A549 (cell line): Measurements from ENCODE around the gene RAPGEF4. TPM values are rescaled to one million over a fixed set of nuclear protein-coding genes. Genes with fewer than 3 reads are reported as not detected.

ENCODE experiments used
- ATAC-seq, 2 experiments: fragments of 200-7000 bp in 1 of 2; fragments of >200 bp in 1 of 2; cut with Nextera tagmentation in 1 of 2; cut with Tn5 transposase in 1 of 2; 3 replicates each; pipeline versions ENCODE4 v1.8.0 to v1.9.1; 2018 to 2020; ENCODE audit warnings: mild to moderate bottlenecking in 1 of 2, moderate library complexity in 1 of 2
- CTCF ChIA-PET: fragments of 300-600 bp; sonication (Branson Sonifier 250); formaldehyde crosslinking; extraction: SDS; loops from one replicate; lab custom pipeline; 2021; ENCODE audit warnings: antibody characterized with exemption, inconsistent platforms; lab: Yijun Ruan, JAX
- POLR2A ChIA-PET: fragments of 350-600 bp; formaldehyde crosslinking; extraction: SDS; loops from one replicate; lab custom pipeline; 2021; ENCODE audit warnings: antibody characterized with exemption, inconsistent platforms; lab: Yijun Ruan, JAX
- DNase-seq, 2 experiments: peaks; one replicate each; pipeline versions ENCODE4 v3.0.0 to v3.0.0-alpha.2; 2011 to 2016; ENCODE audit warnings: low read depth in 1 of 2, low spot score in 1 of 2
- FAIRE-seq: peaks from 2 replicates; lab custom pipeline; 2011; peaks lifted over from hg19 to GRCh38; lab: Jason Lieb, UNC
- H3K27ac ChIP-seq, 2 experiments: fragments of >200 bp; sonication (Bioruptor Twin); formaldehyde crosslinking; 3 replicates each; pipeline ENCODE4 v1.5.1; 2016 to 2017
- H3K4me1 ChIP-seq: fragments of >200 bp; sonication (Bioruptor Twin); formaldehyde crosslinking; 3 replicates; pipeline ENCODE4 v1.6.1; 2016
- H3K4me2 ChIP-seq: fragments of >200 bp; sonication (Bioruptor Twin); formaldehyde crosslinking; 3 replicates; pipeline ENCODE4 v1.6.1; 2016
- H3K4me3 ChIP-seq: fragments of >200 bp; sonication (Bioruptor Twin); formaldehyde crosslinking; 3 replicates; pipeline ENCODE4 v1.5.1; 2016
- H3K9me3 ChIP-seq: fragments of >200 bp; sonication (Bioruptor Twin); formaldehyde crosslinking; 3 replicates; pipeline ENCODE4 v1.6.1; 2016
- CBX2 ChIP-seq: fragments of 200-600 bp; sonication (generic); IDR thresholded peaks from 2 replicates; pipeline ENCODE4 v1.6.1; 2016; ENCODE audit warnings: low read depth, mild to moderate bottlenecking, borderline replicate concordance
- CHD4 ChIP-seq: fragments of 200-600 bp; sonication (generic); IDR thresholded peaks from 2 replicates; pipeline ENCODE4 v1.6.1; 2016; ENCODE audit warnings: antibody characterized with exemption, mild to moderate bottlenecking, borderline replicate concordance
- EHMT2 ChIP-seq: fragments of 200-600 bp; sonication (generic); IDR thresholded peaks from 2 replicates; pipeline ENCODE4 v1.6.1; 2016; ENCODE audit warnings: antibody characterized with exemption, low read depth, mild to moderate bottlenecking, moderate library complexity
- HOXA7 ChIP-seq: fragments of 250-450 bp; sonication (Bioruptor Pico); IDR thresholded peaks from 2 replicates; pipeline ENCODE4 v1.5.0; 2020; ENCODE audit warnings: mild to moderate bottlenecking, moderate library complexity
- HOXB5 ChIP-seq: fragments of 250-450 bp; sonication (Bioruptor Pico); IDR thresholded peaks from 2 replicates; pipeline ENCODE4 v1.5.0; 2020; ENCODE audit warnings: mild to moderate bottlenecking, moderate library complexity
- KDM5A ChIP-seq: fragments of 200-600 bp; sonication (generic); IDR thresholded peaks from 2 replicates; pipeline ENCODE4 v1.6.1; 2016; ENCODE audit warnings: antibody characterized with exemption, mild to moderate bottlenecking
- NR3C1 ChIP-seq: fragments of >200 bp; sonication (Bioruptor Twin); formaldehyde crosslinking; IDR thresholded peaks from 3 replicates; pipeline ENCODE4 v1.6.1; 2017
- PHF8 ChIP-seq: fragments of 200-600 bp; sonication (generic); IDR thresholded peaks from 2 replicates; pipeline ENCODE4 v1.6.1; 2016; ENCODE audit warnings: low read depth, mild to moderate bottlenecking, antibody characterized with exemption, moderate library complexity, borderline replicate concordance
- RARB ChIP-seq: fragments of 250-450 bp; sonication (Bioruptor Pico); IDR thresholded peaks from 2 replicates; pipeline ENCODE4 v1.8.0; 2021; ENCODE audit warnings: mild to moderate bottlenecking, moderate library complexity
- RFX5 ChIP-seq: fragments of 450-650 bp; IDR thresholded peaks from 2 replicates; pipeline ENCODE4 v1.7.1; 2014; ENCODE audit warnings: antibody characterized with exemption, mild to moderate bottlenecking, moderate library complexity
- TFCP2L1 ChIP-seq: fragments of 250-450 bp; sonication (Bioruptor Pico); IDR thresholded peaks from 2 replicates; pipeline ENCODE4 v1.5.0; 2021; ENCODE audit warnings: mild to moderate bottlenecking
- WGBS: methylation state at CpG from one replicate; pipeline ENCODE4 v1.1.6; 2017; ENCODE audit errors: missing lambda C conversion rate; 5-methylcytosine and 5-hydroxymethylcytosine counted together
- polyA plus RNA-seq, 4 experiments: library from polyadenylated mRNA; depleted of rRNA in 3 of 4; stranded (reverse); fragments of >200 nt; fragmentation: RNase III in 1 of 4; extraction: RNeasy Plus Mini Kit Qiagen cat#74134 plus additional on column Dnase treatment in 1 of 4; gene quantifications; 2 replicates in 3 of 4; 3 replicates in 1 of 4; pipeline ENCODE4 v1.2.3, GENCODE V29; 2011 to 2017
- TF ChIP-seq, protein P1 (sequence below): fragments of >200 bp; sonication (Bioruptor Twin); formaldehyde crosslinking; IDR thresholded peaks from 3 replicates; pipeline ENCODE4 v1.6.1; 2016
- TF ChIP-seq, protein P2 (sequence below): fragments of 200-600 bp; sonication (generic); IDR thresholded peaks from 2 replicates; pipeline ENCODE4 v1.6.1; 2016; ENCODE audit warnings: antibody characterized with exemption, mild to moderate bottlenecking, moderate library complexity
- TF ChIP-seq, protein P3 (sequence below): fragments of >200 bp; sonication (Bioruptor Twin); formaldehyde crosslinking; IDR thresholded peaks from 3 replicates; pipeline ENCODE4 v1.5.1; 2016
- TF ChIP-seq, protein P4 (sequence below): IDR thresholded peaks from 2 replicates; pipeline ENCODE4 v1.6.1; 2012; ENCODE audit warnings: low read depth, borderline replicate concordance

RAPGEF4 gene
- polyA plus RNA-seq, 2 of the 4 experiments (the other 2 are of a cell fraction), result 0.18 to 1.1 TPM

GRCh38 chr2:172965433-172966212 lies 230.0 kb downstream of the RAPGEF4 start:
- Histone ChIP-seq H3K4me1 (peaks cover 29% of the 10 kb centered on the region), H3K4me3 (no peak overlapping the region), H3K9me3 (no peaks in the 10 kb centered on the region), H3K4me2 (no peak overlapping the region), H3K27ac (no peak overlapping the region)
- POLR2A ChIA-PET, result no interaction called here
- CTCF ChIA-PET, result interaction anchor here (1.1 to 5.4 kb wide), 2 partner anchors 34 to 159 kb away, joined by 3 to 28 read pairs; no protein-coding TSS in a partner anchor
- WGBS, result 80% methylated on average over 8 of the region's 8 CpGs
- FAIRE-seq, result no peak
- no peak for ATAC-seq
- DNase-seq, result no peak
- TF ChIP-seq CBX2, result no peak
- TF ChIP-seq CHD4, result no peak
- no peak for TF ChIP-seq HOXA7 (CRISPR knock-in tag)
- TF ChIP-seq, protein P1, sequence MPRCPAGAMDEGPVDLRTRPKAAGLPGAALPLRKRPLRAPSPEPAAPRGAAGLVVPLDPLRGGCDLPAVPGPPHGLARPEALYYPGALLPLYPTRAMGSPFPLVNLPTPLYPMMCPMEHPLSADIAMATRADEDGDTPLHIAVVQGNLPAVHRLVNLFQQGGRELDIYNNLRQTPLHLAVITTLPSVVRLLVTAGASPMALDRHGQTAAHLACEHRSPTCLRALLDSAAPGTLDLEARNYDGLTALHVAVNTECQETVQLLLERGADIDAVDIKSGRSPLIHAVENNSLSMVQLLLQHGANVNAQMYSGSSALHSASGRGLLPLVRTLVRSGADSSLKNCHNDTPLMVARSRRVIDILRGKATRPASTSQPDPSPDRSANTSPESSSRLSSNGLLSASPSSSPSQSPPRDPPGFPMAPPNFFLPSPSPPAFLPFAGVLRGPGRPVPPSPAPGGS, result no peak
- TF ChIP-seq HOXB5 (CRISPR knock-in tag), result no peak
- TF ChIP-seq NR3C1, result no peak
- TF ChIP-seq PHF8, result no peak
- no peak for TF ChIP-seq KDM5A
- no peak for TF ChIP-seq EHMT2
- TF ChIP-seq, protein P2, sequence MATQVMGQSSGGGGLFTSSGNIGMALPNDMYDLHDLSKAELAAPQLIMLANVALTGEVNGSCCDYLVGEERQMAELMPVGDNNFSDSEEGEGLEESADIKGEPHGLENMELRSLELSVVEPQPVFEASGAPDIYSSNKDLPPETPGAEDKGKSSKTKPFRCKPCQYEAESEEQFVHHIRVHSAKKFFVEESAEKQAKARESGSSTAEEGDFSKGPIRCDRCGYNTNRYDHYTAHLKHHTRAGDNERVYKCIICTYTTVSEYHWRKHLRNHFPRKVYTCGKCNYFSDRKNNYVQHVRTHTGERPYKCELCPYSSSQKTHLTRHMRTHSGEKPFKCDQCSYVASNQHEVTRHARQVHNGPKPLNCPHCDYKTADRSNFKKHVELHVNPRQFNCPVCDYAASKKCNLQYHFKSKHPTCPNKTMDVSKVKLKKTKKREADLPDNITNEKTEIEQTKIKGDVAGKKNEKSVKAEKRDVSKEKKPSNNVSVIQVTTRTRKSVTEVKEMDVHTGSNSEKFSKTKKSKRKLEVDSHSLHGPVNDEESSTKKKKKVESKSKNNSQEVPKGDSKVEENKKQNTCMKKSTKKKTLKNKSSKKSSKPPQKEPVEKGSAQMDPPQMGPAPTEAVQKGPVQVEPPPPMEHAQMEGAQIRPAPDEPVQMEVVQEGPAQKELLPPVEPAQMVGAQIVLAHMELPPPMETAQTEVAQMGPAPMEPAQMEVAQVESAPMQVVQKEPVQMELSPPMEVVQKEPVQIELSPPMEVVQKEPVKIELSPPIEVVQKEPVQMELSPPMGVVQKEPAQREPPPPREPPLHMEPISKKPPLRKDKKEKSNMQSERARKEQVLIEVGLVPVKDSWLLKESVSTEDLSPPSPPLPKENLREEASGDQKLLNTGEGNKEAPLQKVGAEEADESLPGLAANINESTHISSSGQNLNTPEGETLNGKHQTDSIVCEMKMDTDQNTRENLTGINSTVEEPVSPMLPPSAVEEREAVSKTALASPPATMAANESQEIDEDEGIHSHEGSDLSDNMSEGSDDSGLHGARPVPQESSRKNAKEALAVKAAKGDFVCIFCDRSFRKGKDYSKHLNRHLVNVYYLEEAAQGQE, result no peak
- TF ChIP-seq RFX5, result no peak
- TF ChIP-seq, protein P3, sequence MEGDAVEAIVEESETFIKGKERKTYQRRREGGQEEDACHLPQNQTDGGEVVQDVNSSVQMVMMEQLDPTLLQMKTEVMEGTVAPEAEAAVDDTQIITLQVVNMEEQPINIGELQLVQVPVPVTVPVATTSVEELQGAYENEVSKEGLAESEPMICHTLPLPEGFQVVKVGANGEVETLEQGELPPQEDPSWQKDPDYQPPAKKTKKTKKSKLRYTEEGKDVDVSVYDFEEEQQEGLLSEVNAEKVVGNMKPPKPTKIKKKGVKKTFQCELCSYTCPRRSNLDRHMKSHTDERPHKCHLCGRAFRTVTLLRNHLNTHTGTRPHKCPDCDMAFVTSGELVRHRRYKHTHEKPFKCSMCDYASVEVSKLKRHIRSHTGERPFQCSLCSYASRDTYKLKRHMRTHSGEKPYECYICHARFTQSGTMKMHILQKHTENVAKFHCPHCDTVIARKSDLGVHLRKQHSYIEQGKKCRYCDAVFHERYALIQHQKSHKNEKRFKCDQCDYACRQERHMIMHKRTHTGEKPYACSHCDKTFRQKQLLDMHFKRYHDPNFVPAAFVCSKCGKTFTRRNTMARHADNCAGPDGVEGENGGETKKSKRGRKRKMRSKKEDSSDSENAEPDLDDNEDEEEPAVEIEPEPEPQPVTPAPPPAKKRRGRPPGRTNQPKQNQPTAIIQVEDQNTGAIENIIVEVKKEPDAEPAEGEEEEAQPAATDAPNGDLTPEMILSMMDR, result no peak
- no peak for TF ChIP-seq TFCP2L1
- TF ChIP-seq, protein P4, sequence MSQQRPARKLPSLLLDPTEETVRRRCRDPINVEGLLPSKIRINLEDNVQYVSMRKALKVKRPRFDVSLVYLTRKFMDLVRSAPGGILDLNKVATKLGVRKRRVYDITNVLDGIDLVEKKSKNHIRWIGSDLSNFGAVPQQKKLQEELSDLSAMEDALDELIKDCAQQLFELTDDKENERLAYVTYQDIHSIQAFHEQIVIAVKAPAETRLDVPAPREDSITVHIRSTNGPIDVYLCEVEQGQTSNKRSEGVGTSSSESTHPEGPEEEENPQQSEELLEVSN, result no peak
- no peak for TF ChIP-seq RARB
